Fibroblast of peridontal ligament (primary cell): ENCODE data around the gene SERPINA9.
"Not testable (repeated sequence)": the region's sequence is repeated elsewhere in the genome, so short reads cannot be mapped to it uniquely, and the experiment has no call there.

ENCODE experiments used
- DNase-seq: peaks from one replicate; pipeline ENCODE4 v3.0.0-alpha.2; 2010; ENCODE audit errors: extremely low read depth

The SERPINA9 gene

GRCh38 chr14:94423453-94424056 lies 52.4 kb downstream of the SERPINA9 start:
- peak; percentile 65 for DNase-seq

GRCh38 chr14:94421316-94421715 lies 54.7 kb downstream of the SERPINA9 start:
- DNase-seq = no peak

GRCh38 chr14:94417497-94418205 lies 58.3 kb downstream of the SERPINA9 start:
- DNase-seq = not testable (repeated sequence)
